ENCODE measurements around the gene DOK5. TPM values are rescaled to one million over a fixed set of nuclear protein-coding genes. Genes with fewer than 3 reads are reported as not detected.

The DOK5 gene
- total RNA-seq, 1 donor from 2014 or later, result 0.69 TPM

DNA sequence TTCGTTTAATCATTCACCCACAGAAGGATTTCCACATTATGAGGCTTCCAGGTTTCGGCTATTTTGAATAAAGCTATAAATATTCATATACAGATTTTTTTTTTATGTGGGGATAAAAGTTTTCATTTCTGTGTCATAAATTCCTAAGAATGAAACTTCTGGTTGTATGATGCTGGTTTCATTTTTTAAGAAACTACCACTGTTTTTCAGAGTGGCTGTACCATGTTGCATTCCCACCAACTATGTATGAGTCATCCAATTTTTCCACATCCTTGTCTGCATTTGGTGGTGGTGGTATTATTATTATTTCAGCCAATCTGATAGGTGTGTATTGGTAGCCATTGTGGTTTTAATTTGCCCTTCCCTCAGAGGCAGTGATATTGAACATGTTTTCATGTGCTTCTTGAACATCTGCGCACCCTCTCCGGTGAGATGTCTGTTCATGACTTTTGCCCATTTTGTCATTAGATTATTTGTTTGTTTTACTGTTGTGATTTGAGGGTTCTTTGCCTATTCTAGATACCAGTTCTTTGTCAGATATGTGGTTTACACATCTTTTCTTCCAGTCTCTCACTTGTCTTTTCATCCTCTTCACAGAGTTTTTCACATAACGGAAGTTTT lies 75.5 kb downstream of the DOK5 start:
- Histone ChIP-seq H3K4me1 (no peaks in the 10 kb centered on the region), H3K27me3 (no peaks in the 10 kb centered on the region), H3K9me3 (no peaks in the 10 kb centered on the region), H3K36me3 (no peaks in the 10 kb centered on the region), H3K27ac (no peak overlapping the region), H3K4me3 (no peak overlapping the region)
- DNase-seq (no peak), ATAC-seq (no peak)
- TF ChIP-seq, protein P1, sequence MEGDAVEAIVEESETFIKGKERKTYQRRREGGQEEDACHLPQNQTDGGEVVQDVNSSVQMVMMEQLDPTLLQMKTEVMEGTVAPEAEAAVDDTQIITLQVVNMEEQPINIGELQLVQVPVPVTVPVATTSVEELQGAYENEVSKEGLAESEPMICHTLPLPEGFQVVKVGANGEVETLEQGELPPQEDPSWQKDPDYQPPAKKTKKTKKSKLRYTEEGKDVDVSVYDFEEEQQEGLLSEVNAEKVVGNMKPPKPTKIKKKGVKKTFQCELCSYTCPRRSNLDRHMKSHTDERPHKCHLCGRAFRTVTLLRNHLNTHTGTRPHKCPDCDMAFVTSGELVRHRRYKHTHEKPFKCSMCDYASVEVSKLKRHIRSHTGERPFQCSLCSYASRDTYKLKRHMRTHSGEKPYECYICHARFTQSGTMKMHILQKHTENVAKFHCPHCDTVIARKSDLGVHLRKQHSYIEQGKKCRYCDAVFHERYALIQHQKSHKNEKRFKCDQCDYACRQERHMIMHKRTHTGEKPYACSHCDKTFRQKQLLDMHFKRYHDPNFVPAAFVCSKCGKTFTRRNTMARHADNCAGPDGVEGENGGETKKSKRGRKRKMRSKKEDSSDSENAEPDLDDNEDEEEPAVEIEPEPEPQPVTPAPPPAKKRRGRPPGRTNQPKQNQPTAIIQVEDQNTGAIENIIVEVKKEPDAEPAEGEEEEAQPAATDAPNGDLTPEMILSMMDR (IDR thresholded peaks at IDR 0.05), result no peak
- intact Hi-C loops (cut with DNase I), result no loop called here

- Histone ChIP-seq H3K27me3 (no peaks in the 10 kb centered on the region), H3K27ac (no peak overlapping the region), H3K4me3 (no peak overlapping the region), H3K4me1 (no peaks in the 10 kb centered on the region), H3K9me3 (no peaks in the 10 kb centered on the region), H3K36me3 (no peaks in the 10 kb centered on the region)
- TF ChIP-seq, protein P1 (IDR thresholded peaks at IDR 0.05), result no peak
- DNase-seq, result no peak
- ATAC-seq, result no peak
- intact Hi-C loops (cut with DNase I), result no loop called here
Measured at GRCh38 chr20:54554006-54554405, 78.6 kb downstream of the DOK5 start.

- no peak for ATAC-seq
- intact Hi-C loops (cut with DNase I), result no loop called here
- no peak overlapping the region for H3K27ac ChIP-seq
- DNase-seq, result no peak
- TF ChIP-seq, protein P1 (IDR thresholded peaks at IDR 0.05), result no peak
- H3K36me3 ChIP-seq, result no peaks in the 10 kb centered on the region
- H3K4me3 ChIP-seq, result no peak overlapping the region
- H3K9me3 ChIP-seq, result no peaks in the 10 kb centered on the region
- H3K4me1 ChIP-seq, result no peaks in the 10 kb centered on the region
- no peaks in the 10 kb centered on the region for H3K27me3 ChIP-seq
Measured at GRCh38 chr20:54555150-54555549, 79.8 kb downstream of the DOK5 start.

GRCh38 chr20:54556406-54556805 lies 81.0 kb downstream of the DOK5 start:
- H3K36me3 ChIP-seq, result no peaks in the 10 kb centered on the region
- TF ChIP-seq, protein P1 (IDR thresholded peaks at IDR 0.05), result no peak
- intact Hi-C loops (cut with DNase I), result no loop called here
- no peaks in the 10 kb centered on the region for H3K9me3 ChIP-seq
- no peak for DNase-seq
- H3K27ac ChIP-seq, result no peak overlapping the region
- no peaks in the 10 kb centered on the region for H3K27me3 ChIP-seq
- H3K4me3 ChIP-seq, result no peak overlapping the region
- ATAC-seq, result no peak
- H3K4me1 ChIP-seq, result no peaks in the 10 kb centered on the region

GRCh38 chr20:54557806-54558590 lies 82.6 kb downstream of the DOK5 start:
- H3K36me3 ChIP-seq, result no peaks in the 10 kb centered on the region
- H3K27me3 ChIP-seq, result no peaks in the 10 kb centered on the region
- TF ChIP-seq, protein P1 (IDR thresholded peaks at IDR 0.05), result no peak
- no peak for ATAC-seq
- H3K4me1 ChIP-seq, result no peaks in the 10 kb centered on the region
- H3K4me3 ChIP-seq, result no peak overlapping the region
- H3K9me3 ChIP-seq, result no peaks in the 10 kb centered on the region
- H3K27ac ChIP-seq, result no peak overlapping the region
- intact Hi-C loops (cut with DNase I), result no loop called here
- DNase-seq, result no peak

Data from upper lobe of right lung (tissue), 1 donor.